NCI-H748 (cell line): ENCODE data around the gene LCN12.
"Not testable (repeated sequence)": the region's sequence is repeated elsewhere in the genome, so short reads cannot be mapped to it uniquely, and the experiment has no call there.

Source experiments
- DNase-seq: peaks from one replicate; lab custom pipeline; 2025; ENCODE audit not compliant: unreplicated experiment; lab: John Stamatoyannopoulos, UW

The LCN12 gene

GRCh38 chr9:136985027-136985602 is 33.0 kb downstream of the LCN12 start:
- no peak for DNase-seq

- DNase-seq, result no peak
Measured at GRCh38 chr9:136985853-136986252, 33.8 kb downstream of the LCN12 start.

GRCh38 chr9:136988872-136989271 is 36.8 kb downstream of the LCN12 start:
- DNase-seq, result no peak

GRCh38 chr9:136990242-136990911 is 38.3 kb downstream of the LCN12 start:
- DNase-seq, result peak; percentile 97

GRCh38 chr9:136991993-136992818 is 40.1 kb downstream of the LCN12 start, which contains the start of gene PAXX:
Gene PAXX, plus strand, starts transcription at chr9:136992422. Its CDS starts 22 bp downstream, at chr9:136992444.
- peak; percentile 86 for DNase-seq

GRCh38 chr9:136992819-136993369 is 40.8 kb downstream of the LCN12 start:
- no peak for DNase-seq

GRCh38 chr9:136994180-136994887 is 42.3 kb downstream of the LCN12 start:
- no peak for DNase-seq

GRCh38 chr9:136994888-136995230 is 42.8 kb downstream of the LCN12 start:
- DNase-seq, result no peak

- DNase-seq, result no peak
Measured at GRCh38 chr9:136995362-136995761, 43.3 kb downstream of the LCN12 start.

- peak; percentile 19 for DNase-seq
Measured at GRCh38 chr9:136995772-136996311, 43.8 kb downstream of the LCN12 start.

GRCh38 chr9:136996361-136997292 is 44.6 kb downstream of the LCN12 start, which contains the start of gene CLIC3:
Gene CLIC3, minus strand, starts transcription at chr9:136996568. Its CDS starts 25 bp downstream, at chr9:136996543.
- DNase-seq, result peak; percentile 41

GRCh38 chr9:136997371-136997770 is 45.3 kb downstream of the LCN12 start:
- no peak for DNase-seq

- DNase-seq, result no peak
Measured at GRCh38 chr9:136997830-136998234, 45.8 kb downstream of the LCN12 start.

- no peak for DNase-seq
Measured at GRCh38 chr9:137000177-137000930, 48.3 kb downstream of the LCN12 start.

GRCh38 chr9:137001857-137002645 is 50.0 kb downstream of the LCN12 start:
- no peak for DNase-seq

GRCh38 chr9:137002646-137003041 is 50.6 kb downstream of the LCN12 start:
- DNase-seq, result no peak

GRCh38 chr9:137004285-137004684 is 52.2 kb downstream of the LCN12 start:
- not testable (repeated sequence) for DNase-seq
